ENCODE measurements around the gene SYT11. TPM values are rescaled to one million over a fixed set of nuclear protein-coding genes. Genes with fewer than 3 reads are reported as not detected.

SYT11 gene
- polyA plus RNA-seq, 2 of the 4 experiments (the other 2 are of a cell fraction), result 2.5 to 2.8 TPM

GRCh38 chr1:155900161-155900560 lies 40.8 kb downstream of the SYT11 start:
- Histone ChIP-seq H3K4me2 (no peak overlapping the region), H3K4me3 (no peak overlapping the region), H3K9me3 (no peaks in the 10 kb centered on the region), H3K4me1 (no peaks in the 10 kb centered on the region), H3K27ac (no peak overlapping the region)
- FAIRE-seq, result no peak
- POLR2A ChIA-PET, result no interaction called here
- no peak for ATAC-seq
- CTCF ChIA-PET, result interaction anchor here (0.7 kb wide), 1 partner anchor 9 kb away, joined by 6 read pairs; no protein-coding TSS in a partner anchor
- WGBS (ENCODE audit: missing lambda C conversion rate), result 89% methylated on average over 4 of the region's 4 CpGs
- DNase-seq (ENCODE audit: low read depth in 1 of 2, low spot score in 1 of 2), result no peak
- TF ChIP-seq ZFP36 (IDR thresholded peaks at IDR 0.05; ENCODE audit: borderline replicate concordance, partially characterized antibody) (no peak), HOXA7 (CRISPR knock-in tag; IDR thresholded peaks at IDR 0.05) (no peak), KDM5A (IDR thresholded peaks at IDR 0.05) (no peak)

- H3K27ac ChIP-seq, result no peak overlapping the region
- CTCF ChIA-PET, result interaction anchor here (0.6 to 1.3 kb wide), 4 partner anchors 23 to 501 kb away, joined by 3 to 5 read pairs (median 4); no protein-coding TSS in a partner anchor
- TF ChIP-seq HDAC2 (IDR thresholded peaks at IDR 0.05) (no peak), KDM1A (IDR thresholded peaks at IDR 0.05; ENCODE audit: low read depth) (no peak), HOXB5 (CRISPR knock-in tag; IDR thresholded peaks at IDR 0.05) (no peak), BCL3 (IDR thresholded peaks at IDR 0.05) (no peak), CBX2 (IDR thresholded peaks at IDR 0.05; ENCODE audit: borderline replicate concordance, low read depth) (no peak), ELK1 (IDR thresholded peaks at IDR 0.05; ENCODE audit: low read depth, low read length) (no peak), TP53 (CRISPR knock-in tag; IDR thresholded peaks at IDR 0.05) (no peak), POLR2A (IDR thresholded peaks at IDR 0.05; ENCODE audit: low read length) (no peak), CBX8 (IDR thresholded peaks at IDR 0.05) (no peak), JUN (IDR thresholded peaks at IDR 0.05) (no peak)
- no peak for FAIRE-seq
- no peak overlapping the region for H3K4me3 ChIP-seq
- WGBS (ENCODE audit: missing lambda C conversion rate), result 94% methylated on average over 12 of the region's 12 CpGs
- H3K4me1 ChIP-seq, result peaks cover 1% of the 10 kb centered on the region; the same call in 2 of the 3 replicates
- no peak for ATAC-seq
- no peak overlapping the region for H3K4me2 ChIP-seq
- DNase-seq (ENCODE audit: low read depth in 1 of 2, low spot score in 1 of 2), result no peak
- POLR2A ChIA-PET, result no interaction called here
- no peaks in the 10 kb centered on the region for H3K9me3 ChIP-seq
Measured at GRCh38 chr1:155904261-155904660, 44.9 kb downstream of the SYT11 start.

GRCh38 chr1:155909894-155910293 lies 50.5 kb downstream of the SYT11 start:
- Histone ChIP-seq H3K27ac (peak overlapping the region; percentile 84 to 96), H3K4me2 (peak overlapping the region; percentile 80), H3K9me3 (no peaks in the 10 kb centered on the region), H3K4me1 (peaks cover 20% of the 10 kb centered on the region), H3K4me3 (peak overlapping the region; percentile 67)
- ATAC-seq (0 out of 6 replicates have a peak, but pooled peaks of 1 of the 2 experiments have one; percentile 3), DNase-seq (ENCODE audit: low read depth in 1 of 2, low spot score in 1 of 2) (peak in 1 of 2 experiments; percentile 53), FAIRE-seq (no peak)
- CTCF ChIA-PET, result interaction anchor here (0.6 kb wide), 2 partner anchors 92 to 242 kb away, joined by 3 to 4 read pairs; no protein-coding TSS in a partner anchor
- POLR2A ChIA-PET, result no interaction called here
- TF ChIP-seq PHF8 (IDR thresholded peaks at IDR 0.05; ENCODE audit: borderline replicate concordance, low read depth) (no peak), MYC (IDR thresholded peaks at IDR 0.05; ENCODE audit: borderline replicate concordance, low read length) (no peak), NFE2L2 (conservative IDR thresholded peaks at IDR 0.05; ENCODE audit: low read length) (0 out of 2 replicates have a peak, but pooled peaks have one; percentile 2), MAFK (IDR thresholded peaks at IDR 0.05; ENCODE audit: partially characterized antibody) (peak; percentile 23)
- WGBS (ENCODE audit: missing lambda C conversion rate), result 60% methylated on average over 4 of the region's 4 CpGs

GRCh38 chr1:155910621-155911121 lies 51.3 kb downstream of the SYT11 start:
- 4% methylated on average over 11 of the region's 11 CpGs for WGBS (ENCODE audit: missing lambda C conversion rate)
- Histone ChIP-seq H3K4me3 (peak overlapping the region; percentile 67), H3K27ac (peak overlapping the region; percentile 84 to 96), H3K4me2 (peak overlapping the region; percentile 80), H3K4me1 (peaks cover 20% of the 10 kb centered on the region), H3K9me3 (no peaks in the 10 kb centered on the region)
- DNase-seq (ENCODE audit: low read depth in 1 of 2, low spot score in 1 of 2), result peak in 1 of 2 experiments; percentile 59
- FAIRE-seq, result no peak
- ChIA-PET POLR2A (interaction anchor here (1.0 kb wide), 1 partner anchor 28 kb away, joined by 3 read pairs; no protein-coding TSS in a partner anchor), CTCF (interaction anchor here (0.6 kb wide), 1 partner anchor 242 kb away, joined by 3 read pairs; no protein-coding TSS in a partner anchor)
- peak; percentile 77 for TF ChIP-seq USF2 (IDR thresholded peaks at IDR 0.05)
- 0 out of 2 replicates have a peak, but pooled peaks have one; percentile 20 for TF ChIP-seq PHF8 (IDR thresholded peaks at IDR 0.05; ENCODE audit: borderline replicate concordance, low read depth)
- peak in 1 of 2 experiments; percentile 13; a peak in 1 of 5 replicates for TF ChIP-seq RAD21 (conservative IDR thresholded peaks at IDR 0.05 in 1 of 2, IDR thresholded peaks at IDR 0.05 in 1 of 2)
- TF ChIP-seq ZC3H11A (IDR thresholded peaks at IDR 0.05), result no peak
- TF ChIP-seq BCL3 (IDR thresholded peaks at IDR 0.05), result no peak
- no peak for TF ChIP-seq GATA3 (IDR thresholded peaks at IDR 0.05; ENCODE audit: borderline replicate concordance)
- peak; percentile 80 to 84 for ATAC-seq

All from A549 (cell line).